Heart right ventricle (tissue), 16 donors: ENCODE results near the gene SERTAD3. TPM values are rescaled to one million over a fixed set of nuclear protein-coding genes. Genes with fewer than 3 reads are reported as not detected.
A peak's percentile ranks its signal among the peaks of the same experiment; 100 is the strongest.

Experiments
- ATAC-seq, 8 donors: fragments of 200-7000 bp; cut with Tn5 transposase; one replicate each; pipeline ENCODE4 v1.9.1; 2020; ENCODE audit warnings: mild to moderate bottlenecking in 8 of 8, moderate library complexity in 8 of 8, moderate number of reproducible peaks in 1 of 8
- DNase-seq, 2 donors: peaks; one replicate each; pipeline ENCODE4 v3.0.0-alpha.2; 2020
- H3K27ac ChIP-seq, 10 donors: fragments of 200-600 bp; sonication (generic) in 2 of 10; one replicate each; pipeline versions ENCODE4 v1.5.0 to v1.8.0; 2020 to 2022; ENCODE audit warnings: mild to moderate bottlenecking in 3 of 10
- H3K27me3 ChIP-seq, 7 donors: fragments of 200-600 bp; one replicate each; pipeline ENCODE4 v1.8.0; 2021 to 2022; ENCODE audit warnings: mild to moderate bottlenecking in 2 of 7
- H3K36me3 ChIP-seq, 9 donors: fragments of 200-600 bp; sonication (generic) in 1 of 9; one replicate each; pipeline versions ENCODE4 v1.5.0 to v1.8.0; 2020 to 2022; ENCODE audit warnings: mild to moderate bottlenecking in 2 of 9
- H3K4me1 ChIP-seq, 9 donors: fragments of 200-600 bp; sonication (generic) in 1 of 9; one replicate each; pipeline versions ENCODE4 v1.5.0 to v1.8.0; 2020 to 2022; ENCODE audit warnings: mild to moderate bottlenecking in 4 of 9
- H3K4me3 ChIP-seq, 10 donors: fragments of 200-600 bp; sonication (generic) in 2 of 10; one replicate each; pipeline versions ENCODE4 v1.5.0 to v1.8.0; 2020 to 2022; ENCODE audit warnings: mild to moderate bottlenecking in 7 of 10, moderate library complexity in 2 of 10
- H3K9me3 ChIP-seq, 11 donors: fragments of 200-600 bp in 10 of 11; sonication (generic) in 2 of 11; one replicate each; pipeline versions ENCODE4 v1.5.0 to v1.8.0; 2013 to 2022; ENCODE audit warnings: mild to moderate bottlenecking in 2 of 11, control low read depth in 1 of 11, moderate library complexity in 1 of 11
- WGBS, 2 donors: extraction: QIAGEN DNeasy Blood & Tissue Kit; methylation state at CpG; one replicate each; pipeline ENCODE4 v1.1.7; 2013; ENCODE audit warnings: inconsistent platforms in 1 of 2; 5-methylcytosine and 5-hydroxymethylcytosine counted together
- intact Hi-C, 10 donors: fragments of 100-400 bp; cut with DNase I; formaldehyde crosslinking; loops; one replicate each; pipeline versions ENCODE4 v1.11.1 to v1.14.2; 2022
- polyA plus RNA-seq, 2 donors: library from polyadenylated mRNA; stranded (reverse); fragments of 200-250 nt; gene quantifications; one replicate each; pipeline ENCODE4 v1.2.3, GENCODE V29; 2013
- total RNA-seq, 10 donors: library from RNA; stranded (reverse); fragmentation: NEBNext Ultra II Directional in 3 of 10; extraction: Animal tissue kit (Norgen Biotek cat#: 25700) in 3 of 10; gene quantifications; one replicate each; pipeline versions ENCODE4 v1.2.1 to v1.2.4, GENCODE V29; 2021 to 2023
- TF ChIP-seq, protein P1 (sequence below), 9 donors: fragments of 200-600 bp; sonication (generic) in 2 of 9; IDR thresholded peaks; one replicate each; pipeline versions ENCODE4 v1.5.0 to v1.8.0; 2021 to 2022; ENCODE audit warnings: antibody characterized with exemption in 9 of 9, mild to moderate bottlenecking in 5 of 9, moderate library complexity in 1 of 9
- donor health status: Arrhythmogenic right ventricular cardiomyopathy.
- donor health status: ischemic (EF 13 %, LVEDD 7.1; RV severe dilation, severe dysfunction).
- donor health status: healthy with polysubstance abuse.
- donor health status: DM: no; HTN: yes; CAD: no.
- donor health status: DM: no; HTN: no; CAD: no.
- donor health status: ischemic (EF 25% LVEDD 6.9; RV normal size, moderate dysfunction).
- donor health status: ischemic (EF 25% LVEDD 5.7; RV mildly dilated, moderate dysfunction).
- donor health status: healthy.
- donor health status: DM: yes; HTN: yes; CAD: no.
- donor health status: Ischemic cardiomyopathy.
- donor health status: ischemic (EF 35%, LVEDD 5.7; RV mildly dilated, moderate dysfunction).
- donor health status: nonischemic (EF 11% LVEDD 7.7; RV severe dilation, severe dysfunction).
- donor health status: DM: yes; HTN: yes; CAD: no.
- donor health status: PGD.
- donor health status: ischemic (EF 29% LVEDD 5.4; RV normal size, mild dysfunction).
- donor health status: nonischemic (EF 23%, LVEDD 6.1; RV moderate dilation, normal function).

Gene SERTAD3
- total and polyA plus RNA-seq, 12 donors: 19.4 to 37.5 (median 29.3) TPM

DNA sequence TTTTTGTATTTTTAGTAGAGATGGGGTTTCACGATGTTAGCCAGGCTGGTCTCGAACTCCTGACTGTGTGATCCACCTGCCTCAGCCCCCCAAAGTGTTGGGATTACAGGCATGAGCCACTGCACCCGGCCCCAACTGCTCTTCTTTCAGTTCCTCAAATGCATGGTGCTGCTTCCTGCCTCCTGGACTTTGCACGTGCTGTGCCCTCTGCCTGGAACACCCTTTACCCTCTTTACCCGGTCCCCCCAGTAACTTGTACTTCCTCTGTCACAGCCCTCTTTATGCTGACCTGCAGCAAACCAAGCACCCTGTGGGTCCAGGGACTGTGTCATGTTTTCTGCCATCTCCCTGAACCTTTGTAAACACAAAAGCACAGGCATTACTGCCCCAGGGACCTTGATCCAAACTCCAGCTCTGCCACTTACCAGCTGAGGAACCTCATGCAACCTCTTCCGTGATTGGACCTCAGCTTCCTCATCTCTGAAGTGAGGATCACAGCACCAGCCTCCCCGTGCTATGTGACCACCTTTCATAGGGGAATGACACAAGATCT, 17.6 kb upstream of the SERTAD3 start:
- Histone ChIP-seq H3K9me3 (no peaks in the 10 kb centered on the region), H3K27me3 (peaks cover 0 to 6% (median 0%) of the 10 kb centered on the region in 7 donors), H3K4me3 (no peak overlapping the region), H3K4me1 (peaks cover 6 to 49% (median 24%) of the 10 kb centered on the region in 9 donors), H3K27ac (peak overlapping the region in 2 of 10 donors; percentile 31 to 72), H3K36me3 (peaks cover 0 to 23% (median 4%) of the 10 kb centered on the region in 9 donors)
- DNase-seq (peak in 1 of 2 donors; percentile 27), ATAC-seq (no peak)
- WGBS, 2 donors: 78 to 85% methylated on average over 7 of the region's 7 CpGs
- TF ChIP-seq, protein P1, sequence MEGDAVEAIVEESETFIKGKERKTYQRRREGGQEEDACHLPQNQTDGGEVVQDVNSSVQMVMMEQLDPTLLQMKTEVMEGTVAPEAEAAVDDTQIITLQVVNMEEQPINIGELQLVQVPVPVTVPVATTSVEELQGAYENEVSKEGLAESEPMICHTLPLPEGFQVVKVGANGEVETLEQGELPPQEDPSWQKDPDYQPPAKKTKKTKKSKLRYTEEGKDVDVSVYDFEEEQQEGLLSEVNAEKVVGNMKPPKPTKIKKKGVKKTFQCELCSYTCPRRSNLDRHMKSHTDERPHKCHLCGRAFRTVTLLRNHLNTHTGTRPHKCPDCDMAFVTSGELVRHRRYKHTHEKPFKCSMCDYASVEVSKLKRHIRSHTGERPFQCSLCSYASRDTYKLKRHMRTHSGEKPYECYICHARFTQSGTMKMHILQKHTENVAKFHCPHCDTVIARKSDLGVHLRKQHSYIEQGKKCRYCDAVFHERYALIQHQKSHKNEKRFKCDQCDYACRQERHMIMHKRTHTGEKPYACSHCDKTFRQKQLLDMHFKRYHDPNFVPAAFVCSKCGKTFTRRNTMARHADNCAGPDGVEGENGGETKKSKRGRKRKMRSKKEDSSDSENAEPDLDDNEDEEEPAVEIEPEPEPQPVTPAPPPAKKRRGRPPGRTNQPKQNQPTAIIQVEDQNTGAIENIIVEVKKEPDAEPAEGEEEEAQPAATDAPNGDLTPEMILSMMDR (IDR thresholded peaks at IDR 0.05): no peak
- intact Hi-C loops: loop anchor here in 5 of 10 donors (5.0 to 10.0 kb wide), 4 partner anchors 63 to 173 kb away; no protein-coding TSS in a partner anchor

DNA sequence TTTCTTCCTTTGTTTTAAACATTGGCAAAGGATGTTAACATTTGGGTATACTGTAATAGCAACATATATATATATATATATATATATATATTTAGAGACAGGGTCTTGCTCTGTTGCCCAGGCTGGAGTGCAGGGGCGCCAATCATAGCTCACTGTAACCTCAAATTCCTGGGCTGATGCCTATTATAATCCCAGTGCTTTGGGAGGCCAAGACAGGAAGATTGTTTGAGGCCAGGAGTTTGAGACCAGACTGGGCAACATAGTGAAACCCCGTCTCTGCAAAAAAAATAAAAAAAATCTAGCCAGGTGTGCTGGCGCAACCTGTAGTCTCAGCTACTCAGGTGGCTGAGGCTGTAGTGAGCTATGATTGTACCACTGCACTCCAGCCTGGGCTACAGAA, 16.1 kb upstream of the SERTAD3 start:
- Histone ChIP-seq H3K27ac (no peak overlapping the region), H3K4me1 (peaks cover 6 to 38% (median 14%) of the 10 kb centered on the region in 9 donors), H3K36me3 (peaks cover 0 to 38% (median 4%) of the 10 kb centered on the region in 9 donors), H3K4me3 (no peak overlapping the region), H3K9me3 (no peaks in the 10 kb centered on the region), H3K27me3 (no peaks in the 10 kb centered on the region)
- no peak for DNase-seq
- no peak for ATAC-seq
- intact Hi-C loops: loop anchor here in 5 of 10 donors (5.0 to 10.0 kb wide), 4 partner anchors 65 to 175 kb away; no protein-coding TSS in a partner anchor
- WGBS, 2 donors: 94 to 96% methylated on average over 3 of the region's 3 CpGs
- TF ChIP-seq, protein P1 (IDR thresholded peaks at IDR 0.05): no peak

DNA sequence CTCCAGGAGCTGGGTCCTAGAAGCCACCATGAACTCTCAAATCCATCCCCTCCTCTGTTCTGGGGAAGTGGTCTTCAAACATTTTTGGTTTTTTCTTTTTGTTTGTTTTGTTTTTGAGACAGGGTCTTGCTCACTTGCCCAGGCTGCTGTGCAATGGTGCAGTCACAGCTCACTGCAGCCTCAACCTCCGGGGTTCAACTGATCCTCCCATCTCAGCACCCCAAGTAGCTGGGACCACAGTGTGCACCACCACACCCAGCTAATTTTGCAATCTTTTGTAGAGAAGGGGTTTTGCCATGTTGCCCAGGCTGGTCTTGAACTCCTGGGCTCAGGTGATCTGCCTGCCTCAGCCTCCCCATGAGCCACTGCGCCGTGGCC, 14.5 kb upstream of the SERTAD3 start:
- Histone ChIP-seq H3K27me3 (no peaks in the 10 kb centered on the region), H3K4me1 (peaks cover 0 to 22% (median under 1%) of the 10 kb centered on the region in 9 donors), H3K36me3 (peaks cover 0 to 47% (median 4%) of the 10 kb centered on the region in 9 donors), H3K9me3 (no peaks in the 10 kb centered on the region), H3K4me3 (no peak overlapping the region), H3K27ac (no peak overlapping the region)
- no peak for DNase-seq
- TF ChIP-seq, protein P1 (IDR thresholded peaks at IDR 0.05): no peak
- no peak for ATAC-seq
- WGBS, 2 donors: 96% methylated on average over 3 of the region's 3 CpGs
- intact Hi-C loops: no loop called here

DNA sequence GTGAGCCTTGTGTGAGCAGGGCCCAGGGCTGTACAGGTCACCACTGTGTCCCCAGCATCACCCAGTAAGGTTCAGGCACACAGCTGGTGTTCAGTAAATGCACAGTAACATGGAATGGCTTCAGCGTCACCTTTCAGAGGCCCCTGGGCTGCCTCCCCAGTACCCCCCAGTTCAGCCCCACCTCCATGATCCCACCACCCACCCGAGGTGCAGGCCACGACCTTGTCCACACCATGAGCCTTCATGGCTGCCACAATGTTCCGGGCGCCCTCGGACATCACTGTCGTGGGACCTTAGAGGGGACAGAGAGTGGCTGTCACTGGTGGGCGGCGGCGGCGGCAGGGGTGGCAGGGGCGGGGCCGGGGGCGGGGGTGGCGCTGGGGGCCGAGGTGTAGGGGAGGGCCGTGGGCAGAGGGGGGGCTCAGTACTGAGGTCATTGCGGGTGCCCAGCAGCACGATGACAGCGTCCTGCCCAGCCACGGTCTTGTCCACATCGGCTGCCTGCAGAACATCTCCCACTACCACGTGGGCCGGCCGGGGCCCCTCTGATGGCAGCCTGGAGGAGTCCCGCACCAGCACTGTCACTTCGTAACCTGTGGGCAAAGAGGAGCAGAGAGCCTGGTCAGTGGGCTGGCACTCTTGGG, 13.9 kb upstream of the SERTAD3 start:
- H3K4me3 ChIP-seq: no peak overlapping the region
- peak in 2 of 8 donors; percentile 14 to 24 for ATAC-seq
- DNase-seq: no peak
- TF ChIP-seq, protein P1 (IDR thresholded peaks at IDR 0.05): no peak
- WGBS, 2 donors: 85 to 92% methylated on average over 18 to 27 of the region's 27 CpGs
- intact Hi-C loops: no loop called here
- no peaks in the 10 kb centered on the region for H3K27me3 ChIP-seq
- H3K36me3 ChIP-seq: peaks cover 0 to 47% (median 4%) of the 10 kb centered on the region in 9 donors
- H3K27ac ChIP-seq: no peak overlapping the region
- H3K9me3 ChIP-seq: no peaks in the 10 kb centered on the region
- peaks cover 0 to 18% (median 0%) of the 10 kb centered on the region in 9 donors for H3K4me1 ChIP-seq
